ENCODE measurements around the gene TSPOAP1. TPM values are rescaled to one million over a fixed set of nuclear protein-coding genes. Genes with fewer than 3 reads are reported as not detected.

The TSPOAP1 gene
- total RNA-seq, 4 donors from 2014 or later = 11.4 to 16.3 (median 13.0) TPM

- Histone ChIP-seq H3K9me3 (no peaks in the 10 kb centered on the region), H3K36me3 (no peaks in the 10 kb centered on the region), H3K27ac (no peak overlapping the region), H3K4me3 (no peak overlapping the region), H3K4me1 (no peaks in the 10 kb centered on the region), H3K27me3 (peaks cover 0 to 33% of the 10 kb centered on the region in 2 donors)
- TF ChIP-seq POLR2A (IDR thresholded peaks at IDR 0.05) = no peak
- no peak for TF ChIP-seq CTCF (IDR thresholded peaks at IDR 0.05)
- no peak for TF ChIP-seq EP300 (IDR thresholded peaks at IDR 0.05)
- no peak for DNase-seq (ENCODE audit: low spot score in 2 of 2)
- 90 to 94% methylated on average over 7 of the region's 7 CpGs for WGBS, 2 donors
Measured at GRCh38 chr17:58265902-58266875, 62.4 kb downstream of the TSPOAP1 start.

GRCh38 chr17:58265271-58265670 is 63.3 kb downstream of the TSPOAP1 start:
- 80 to 83% methylated on average over 4 of the region's 4 CpGs for WGBS, 2 donors
- no peak for DNase-seq (ENCODE audit: low spot score in 2 of 2)
- Histone ChIP-seq H3K9me3 (no peaks in the 10 kb centered on the region), H3K4me3 (no peak overlapping the region), H3K27ac (no peak overlapping the region), H3K27me3 (peaks cover 0 to 37% of the 10 kb centered on the region in 2 donors), H3K36me3 (no peaks in the 10 kb centered on the region), H3K4me1 (no peaks in the 10 kb centered on the region)
- TF ChIP-seq EP300 (IDR thresholded peaks at IDR 0.05) (no peak), POLR2A (IDR thresholded peaks at IDR 0.05) (no peak), CTCF (IDR thresholded peaks at IDR 0.05) (no peak)

GRCh38 chr17:58264407-58265103 is 64.0 kb downstream of the TSPOAP1 start:
- 81 to 84% methylated on average over 6 of the region's 6 CpGs for WGBS, 2 donors
- no peaks in the 10 kb centered on the region for H3K4me1 ChIP-seq
- DNase-seq (ENCODE audit: low spot score in 2 of 2) = no peak
- H3K27ac ChIP-seq = no peak overlapping the region
- no peaks in the 10 kb centered on the region for H3K9me3 ChIP-seq
- no peak for TF ChIP-seq POLR2A (IDR thresholded peaks at IDR 0.05)
- no peak for TF ChIP-seq EP300 (IDR thresholded peaks at IDR 0.05)
- TF ChIP-seq CTCF (IDR thresholded peaks at IDR 0.05) = no peak
- H3K36me3 ChIP-seq = no peaks in the 10 kb centered on the region
- no peak overlapping the region for H3K4me3 ChIP-seq
- H3K27me3 ChIP-seq = peaks cover 0 to 42% of the 10 kb centered on the region in 2 donors

- no peak for DNase-seq (ENCODE audit: low spot score in 2 of 2)
- no peaks in the 10 kb centered on the region for H3K36me3 ChIP-seq
- H3K27ac ChIP-seq = no peak overlapping the region
- no peak overlapping the region for H3K4me3 ChIP-seq
- H3K4me1 ChIP-seq = no peaks in the 10 kb centered on the region
- peaks cover 0 to 45% of the 10 kb centered on the region in 2 donors for H3K27me3 ChIP-seq
- H3K9me3 ChIP-seq = no peaks in the 10 kb centered on the region
- TF ChIP-seq CTCF (IDR thresholded peaks at IDR 0.05) = no peak
- 72 to 79% methylated on average over 1 of the region's 1 CpG for WGBS, 2 donors
Measured at GRCh38 chr17:58263773-58264172, 64.8 kb downstream of the TSPOAP1 start.

- H3K9me3 ChIP-seq = no peaks in the 10 kb centered on the region
- no peaks in the 10 kb centered on the region for H3K4me1 ChIP-seq
- 87 to 90% methylated on average over 11 of the region's 11 CpGs for WGBS, 2 donors
- no peak for TF ChIP-seq EP300 (IDR thresholded peaks at IDR 0.05)
- TF ChIP-seq POLR2A (IDR thresholded peaks at IDR 0.05) = no peak
- TF ChIP-seq CTCF (IDR thresholded peaks at IDR 0.05) = no peak
- H3K27me3 ChIP-seq = peaks cover 0 to 51% of the 10 kb centered on the region in 2 donors
- no peak overlapping the region for H3K4me3 ChIP-seq
- H3K27ac ChIP-seq = no peak overlapping the region
- no peak for DNase-seq (ENCODE audit: low spot score in 2 of 2)
- no peaks in the 10 kb centered on the region for H3K36me3 ChIP-seq
Measured at GRCh38 chr17:58262149-58262548, 66.4 kb downstream of the TSPOAP1 start.

Measured in tibial nerve (tissue), 4 donors.